ENCODE results near the gene SCAPER.
"Not testable (repeated sequence)": the region's sequence is repeated elsewhere in the genome, so short reads cannot be mapped to it uniquely, and the experiment has no call there.

GRCh38 chr15:76433036-76433435 lies 472.1 kb downstream of the SCAPER start:
- TF ChIP-seq, protein P1, sequence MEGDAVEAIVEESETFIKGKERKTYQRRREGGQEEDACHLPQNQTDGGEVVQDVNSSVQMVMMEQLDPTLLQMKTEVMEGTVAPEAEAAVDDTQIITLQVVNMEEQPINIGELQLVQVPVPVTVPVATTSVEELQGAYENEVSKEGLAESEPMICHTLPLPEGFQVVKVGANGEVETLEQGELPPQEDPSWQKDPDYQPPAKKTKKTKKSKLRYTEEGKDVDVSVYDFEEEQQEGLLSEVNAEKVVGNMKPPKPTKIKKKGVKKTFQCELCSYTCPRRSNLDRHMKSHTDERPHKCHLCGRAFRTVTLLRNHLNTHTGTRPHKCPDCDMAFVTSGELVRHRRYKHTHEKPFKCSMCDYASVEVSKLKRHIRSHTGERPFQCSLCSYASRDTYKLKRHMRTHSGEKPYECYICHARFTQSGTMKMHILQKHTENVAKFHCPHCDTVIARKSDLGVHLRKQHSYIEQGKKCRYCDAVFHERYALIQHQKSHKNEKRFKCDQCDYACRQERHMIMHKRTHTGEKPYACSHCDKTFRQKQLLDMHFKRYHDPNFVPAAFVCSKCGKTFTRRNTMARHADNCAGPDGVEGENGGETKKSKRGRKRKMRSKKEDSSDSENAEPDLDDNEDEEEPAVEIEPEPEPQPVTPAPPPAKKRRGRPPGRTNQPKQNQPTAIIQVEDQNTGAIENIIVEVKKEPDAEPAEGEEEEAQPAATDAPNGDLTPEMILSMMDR (IDR thresholded peaks at IDR 0.05 in 8 of 11, conservative IDR thresholded peaks at IDR 0.05 in 3 of 11), result not testable (repeated sequence)
- TF ChIP-seq POLR2AphosphoS5 (IDR thresholded peaks at IDR 0.05), result not testable (repeated sequence)
